Measurements from ENCODE around the gene PAXIP1. TPM values are rescaled to one million over a fixed set of nuclear protein-coding genes. Genes with fewer than 3 reads are reported as not detected.

PAXIP1 gene
- polyA plus RNA-seq, 1 experiment, result 6.3 TPM

DNA sequence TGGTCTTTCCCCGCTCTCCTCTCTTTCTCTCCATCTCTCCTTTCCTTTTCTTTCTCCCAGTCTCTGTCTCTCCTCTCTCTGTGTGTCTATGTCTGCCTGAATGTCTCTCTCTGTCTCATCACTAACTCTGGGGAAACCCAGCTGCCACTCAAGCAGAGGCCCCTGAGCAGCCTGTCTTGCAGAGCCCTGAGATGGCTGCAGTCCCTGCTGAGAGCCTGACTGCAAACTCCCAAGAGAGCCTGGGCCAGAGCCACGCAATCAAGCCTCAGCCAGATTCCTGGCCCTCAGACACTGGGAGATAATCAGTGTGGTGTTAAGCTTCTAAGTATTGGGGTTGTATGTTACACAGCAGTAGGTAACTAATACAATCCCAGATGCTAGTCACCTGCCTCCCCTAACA, 91.5 kb downstream of the PAXIP1 start:
- TF ChIP-seq, protein P1, sequence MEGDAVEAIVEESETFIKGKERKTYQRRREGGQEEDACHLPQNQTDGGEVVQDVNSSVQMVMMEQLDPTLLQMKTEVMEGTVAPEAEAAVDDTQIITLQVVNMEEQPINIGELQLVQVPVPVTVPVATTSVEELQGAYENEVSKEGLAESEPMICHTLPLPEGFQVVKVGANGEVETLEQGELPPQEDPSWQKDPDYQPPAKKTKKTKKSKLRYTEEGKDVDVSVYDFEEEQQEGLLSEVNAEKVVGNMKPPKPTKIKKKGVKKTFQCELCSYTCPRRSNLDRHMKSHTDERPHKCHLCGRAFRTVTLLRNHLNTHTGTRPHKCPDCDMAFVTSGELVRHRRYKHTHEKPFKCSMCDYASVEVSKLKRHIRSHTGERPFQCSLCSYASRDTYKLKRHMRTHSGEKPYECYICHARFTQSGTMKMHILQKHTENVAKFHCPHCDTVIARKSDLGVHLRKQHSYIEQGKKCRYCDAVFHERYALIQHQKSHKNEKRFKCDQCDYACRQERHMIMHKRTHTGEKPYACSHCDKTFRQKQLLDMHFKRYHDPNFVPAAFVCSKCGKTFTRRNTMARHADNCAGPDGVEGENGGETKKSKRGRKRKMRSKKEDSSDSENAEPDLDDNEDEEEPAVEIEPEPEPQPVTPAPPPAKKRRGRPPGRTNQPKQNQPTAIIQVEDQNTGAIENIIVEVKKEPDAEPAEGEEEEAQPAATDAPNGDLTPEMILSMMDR (IDR thresholded peaks at IDR 0.05; ENCODE audit: low read depth, low read length), result no peak
- peaks cover 2% of the 10 kb centered on the region for H3K27me3 ChIP-seq (ENCODE audit: control insufficient read depth, insufficient read depth, low read length)
- no peak for DNase-seq (ENCODE audit: low read depth, low spot score)
- CTCF ChIA-PET, result interaction anchor here (0.7 to 2.0 kb wide), 2 partner anchors 13 to 17 kb away, joined by 4 to 11 read pairs; no protein-coding TSS in a partner anchor
- no peak overlapping the region for H3K4me3 ChIP-seq (ENCODE audit: low read depth, low read length)
- no peak overlapping the region for H3K27ac ChIP-seq (ENCODE audit: low read depth, low read length)
- POLR2A ChIA-PET, result no interaction called here
- peaks cover 33% of the 10 kb centered on the region for H3K9me3 ChIP-seq (ENCODE audit: control insufficient read depth, insufficient read depth, low read length)

DNA sequence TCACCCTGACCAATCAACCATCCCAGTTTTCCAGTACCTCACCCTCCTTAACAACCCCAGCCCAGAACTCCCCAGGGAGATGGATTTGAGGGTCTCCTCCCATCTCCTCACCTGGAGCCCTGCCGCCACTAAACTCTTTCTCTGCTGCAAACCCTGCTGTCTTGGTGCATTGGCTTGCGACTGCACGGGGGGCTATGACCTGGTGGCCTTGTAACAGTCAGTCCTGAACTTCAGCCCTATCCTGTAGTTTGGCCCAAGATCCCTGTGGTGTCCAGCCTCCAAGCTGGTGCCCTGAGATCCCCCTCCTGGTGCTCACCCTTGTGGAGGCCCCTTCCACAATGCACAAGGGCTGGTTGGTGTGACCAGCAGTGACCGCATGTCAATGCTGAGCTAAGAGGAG, 91.9 kb downstream of the PAXIP1 start:
- ChIA-PET CTCF (interaction anchor here (2.0 kb wide), 1 partner anchor 17 kb away, joined by 11 read pairs; no protein-coding TSS in a partner anchor), POLR2A (no interaction called here)
- TF ChIP-seq, protein P1 (IDR thresholded peaks at IDR 0.05; ENCODE audit: low read depth, low read length), result no peak
- H3K27ac ChIP-seq (ENCODE audit: low read depth, low read length), result no peak overlapping the region
- no peak overlapping the region for H3K4me3 ChIP-seq (ENCODE audit: low read depth, low read length)
- no peak for DNase-seq (ENCODE audit: low read depth, low spot score)
- H3K27me3 ChIP-seq (ENCODE audit: control insufficient read depth, insufficient read depth, low read length), result peaks cover 2% of the 10 kb centered on the region
- H3K9me3 ChIP-seq (ENCODE audit: control insufficient read depth, insufficient read depth, low read length), result peaks cover 36% of the 10 kb centered on the region

DNA sequence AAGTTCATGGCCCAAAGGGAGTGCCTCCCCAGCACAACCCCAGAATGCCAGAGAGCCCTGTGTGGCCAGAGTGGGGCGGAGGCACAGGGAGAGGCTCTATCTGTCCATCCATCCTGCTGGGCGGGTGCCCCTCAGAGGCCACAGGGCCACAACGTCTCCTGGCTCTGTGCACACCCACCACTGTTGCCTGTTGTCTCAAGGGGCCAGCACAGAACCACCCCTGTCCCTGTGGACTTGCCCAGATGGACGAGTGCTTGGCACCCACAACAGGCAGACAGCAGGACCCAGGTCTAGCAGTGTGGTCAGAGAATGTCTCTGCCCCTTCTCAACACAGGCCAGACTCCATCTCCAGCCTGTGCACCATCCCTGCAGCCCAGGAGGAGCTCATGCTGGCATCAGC, 92.8 kb downstream of the PAXIP1 start:
- TF ChIP-seq, protein P1 (IDR thresholded peaks at IDR 0.05; ENCODE audit: low read depth, low read length), result no peak

DNA sequence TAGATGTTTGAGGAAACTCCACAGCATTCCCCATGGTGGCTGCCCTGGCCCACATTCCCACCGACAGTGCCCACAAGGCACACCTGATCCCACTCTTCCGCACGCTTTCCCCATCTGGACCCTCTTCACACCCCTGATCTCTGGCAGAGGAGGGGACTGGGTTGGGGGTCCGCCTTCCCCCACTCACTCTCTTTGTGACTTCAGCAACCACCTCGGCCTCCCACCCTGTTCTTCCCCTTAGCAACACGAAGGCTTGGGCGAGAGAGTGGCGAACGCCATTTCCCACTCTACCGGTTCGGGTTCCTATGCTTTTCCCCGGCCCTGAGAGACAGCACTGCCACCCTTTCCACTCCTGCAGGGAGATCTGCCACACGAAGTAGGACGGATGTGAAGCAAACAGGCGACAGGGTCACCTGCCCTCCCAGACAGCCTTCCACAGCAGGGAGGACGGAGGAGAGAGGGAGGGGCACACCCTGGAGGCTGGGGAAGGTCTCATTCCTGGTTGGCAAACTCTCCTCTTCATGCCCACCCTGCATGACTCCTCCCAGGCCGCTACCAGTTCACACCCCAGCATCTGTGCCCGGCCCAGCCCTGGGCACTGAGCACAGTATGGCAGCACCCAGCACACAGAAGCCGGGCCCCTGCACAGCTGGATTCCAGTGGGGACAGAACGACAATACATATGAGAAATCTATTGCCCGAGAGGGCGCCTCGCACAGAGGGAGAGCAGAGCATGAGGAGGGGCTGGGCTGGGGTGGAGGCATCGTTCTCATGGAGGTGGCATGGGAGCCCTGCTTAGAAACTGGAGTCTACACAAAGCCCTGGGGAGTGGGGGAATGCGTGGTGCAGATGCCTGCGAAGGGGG, 93.5 kb downstream of the PAXIP1 start:
- ChIA-PET CTCF (no interaction called here), POLR2A (no interaction called here)
- TF ChIP-seq, protein P1 (IDR thresholded peaks at IDR 0.05; ENCODE audit: low read depth, low read length), result no peak
- no peak for DNase-seq (ENCODE audit: low read depth, low spot score)
- Histone ChIP-seq H3K27ac (ENCODE audit: low read depth, low read length) (no peak overlapping the region), H3K4me3 (ENCODE audit: low read depth, low read length) (no peak overlapping the region), H3K9me3 (ENCODE audit: control insufficient read depth, insufficient read depth, low read length) (peaks cover 48% of the 10 kb centered on the region), H3K27me3 (ENCODE audit: control insufficient read depth, insufficient read depth, low read length) (peaks cover 2% of the 10 kb centered on the region)

More for the DNA sequence above, 92.8 kb downstream of the PAXIP1 start:
- H3K27me3 ChIP-seq (ENCODE audit: control insufficient read depth, insufficient read depth, low read length), result peaks cover 2% of the 10 kb centered on the region
- ChIA-PET CTCF (interaction anchor here (2.0 kb wide), 1 partner anchor 18 kb away, joined by 11 read pairs; no protein-coding TSS in a partner anchor), POLR2A (no interaction called here)
- no peak overlapping the region for H3K27ac ChIP-seq (ENCODE audit: low read depth, low read length)
- no peak overlapping the region for H3K4me3 ChIP-seq (ENCODE audit: low read depth, low read length)
- no peak for DNase-seq (ENCODE audit: low read depth, low spot score)
- peaks cover 44% of the 10 kb centered on the region for H3K9me3 ChIP-seq (ENCODE audit: control insufficient read depth, insufficient read depth, low read length)

All from AG04450 (cell line).